GM12801 (cell line): ENCODE measurements around the gene XIRP1.

ENCODE experiments used
- TF ChIP-seq, protein P1 (sequence below): IDR thresholded peaks from one replicate; pipeline ENCODE4 v1.5.1; 2011; ENCODE audit warnings: control low read depth; ENCODE audit not compliant: insufficient read length; ENCODE audit errors: extremely low read depth

The XIRP1 gene

DNA sequence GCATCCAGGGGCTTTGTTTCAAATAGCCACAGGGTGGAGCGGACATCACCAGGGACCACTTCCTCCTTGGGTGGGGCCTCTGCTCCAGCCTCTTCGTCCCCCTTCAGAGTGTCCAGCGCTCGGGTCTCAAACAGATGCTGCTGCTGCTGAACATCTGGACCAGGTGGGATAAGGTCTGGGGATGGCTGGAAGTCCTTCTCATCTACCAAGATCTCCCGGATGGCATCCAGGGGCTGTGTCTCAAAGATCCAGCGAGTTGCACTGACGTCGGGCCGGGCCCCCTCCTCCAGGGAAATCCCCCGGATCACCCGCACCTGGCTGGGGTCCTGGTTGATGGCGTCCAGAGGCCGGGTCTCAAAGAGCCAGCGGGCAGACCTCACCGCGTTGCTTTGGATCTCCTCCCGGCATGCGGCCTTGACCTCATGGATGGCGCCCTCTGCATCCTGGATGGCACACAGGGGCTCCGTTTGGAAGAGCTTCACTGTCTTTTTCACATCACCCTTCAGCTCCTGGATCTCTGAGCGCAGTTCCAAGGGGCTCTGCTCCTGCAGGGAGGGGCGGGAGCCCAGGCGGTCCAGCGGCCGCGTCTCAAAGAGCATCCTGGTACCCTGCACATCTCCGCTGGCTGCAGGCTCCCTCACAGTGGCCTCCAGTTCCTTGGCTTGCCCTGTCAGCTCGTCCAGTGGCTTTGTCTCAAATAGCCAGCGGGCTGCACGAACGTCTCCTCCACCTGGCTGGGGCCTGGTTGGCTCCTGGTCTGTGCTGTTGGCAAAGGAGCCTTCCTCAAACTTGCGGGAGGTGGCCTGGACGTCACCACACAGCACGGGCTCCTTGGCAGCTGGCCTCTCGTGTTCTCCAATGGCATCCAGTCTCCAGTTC is 3.9 kb downstream of the XIRP1 start:
- TF ChIP-seq, protein P1, sequence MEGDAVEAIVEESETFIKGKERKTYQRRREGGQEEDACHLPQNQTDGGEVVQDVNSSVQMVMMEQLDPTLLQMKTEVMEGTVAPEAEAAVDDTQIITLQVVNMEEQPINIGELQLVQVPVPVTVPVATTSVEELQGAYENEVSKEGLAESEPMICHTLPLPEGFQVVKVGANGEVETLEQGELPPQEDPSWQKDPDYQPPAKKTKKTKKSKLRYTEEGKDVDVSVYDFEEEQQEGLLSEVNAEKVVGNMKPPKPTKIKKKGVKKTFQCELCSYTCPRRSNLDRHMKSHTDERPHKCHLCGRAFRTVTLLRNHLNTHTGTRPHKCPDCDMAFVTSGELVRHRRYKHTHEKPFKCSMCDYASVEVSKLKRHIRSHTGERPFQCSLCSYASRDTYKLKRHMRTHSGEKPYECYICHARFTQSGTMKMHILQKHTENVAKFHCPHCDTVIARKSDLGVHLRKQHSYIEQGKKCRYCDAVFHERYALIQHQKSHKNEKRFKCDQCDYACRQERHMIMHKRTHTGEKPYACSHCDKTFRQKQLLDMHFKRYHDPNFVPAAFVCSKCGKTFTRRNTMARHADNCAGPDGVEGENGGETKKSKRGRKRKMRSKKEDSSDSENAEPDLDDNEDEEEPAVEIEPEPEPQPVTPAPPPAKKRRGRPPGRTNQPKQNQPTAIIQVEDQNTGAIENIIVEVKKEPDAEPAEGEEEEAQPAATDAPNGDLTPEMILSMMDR = no peak

DNA sequence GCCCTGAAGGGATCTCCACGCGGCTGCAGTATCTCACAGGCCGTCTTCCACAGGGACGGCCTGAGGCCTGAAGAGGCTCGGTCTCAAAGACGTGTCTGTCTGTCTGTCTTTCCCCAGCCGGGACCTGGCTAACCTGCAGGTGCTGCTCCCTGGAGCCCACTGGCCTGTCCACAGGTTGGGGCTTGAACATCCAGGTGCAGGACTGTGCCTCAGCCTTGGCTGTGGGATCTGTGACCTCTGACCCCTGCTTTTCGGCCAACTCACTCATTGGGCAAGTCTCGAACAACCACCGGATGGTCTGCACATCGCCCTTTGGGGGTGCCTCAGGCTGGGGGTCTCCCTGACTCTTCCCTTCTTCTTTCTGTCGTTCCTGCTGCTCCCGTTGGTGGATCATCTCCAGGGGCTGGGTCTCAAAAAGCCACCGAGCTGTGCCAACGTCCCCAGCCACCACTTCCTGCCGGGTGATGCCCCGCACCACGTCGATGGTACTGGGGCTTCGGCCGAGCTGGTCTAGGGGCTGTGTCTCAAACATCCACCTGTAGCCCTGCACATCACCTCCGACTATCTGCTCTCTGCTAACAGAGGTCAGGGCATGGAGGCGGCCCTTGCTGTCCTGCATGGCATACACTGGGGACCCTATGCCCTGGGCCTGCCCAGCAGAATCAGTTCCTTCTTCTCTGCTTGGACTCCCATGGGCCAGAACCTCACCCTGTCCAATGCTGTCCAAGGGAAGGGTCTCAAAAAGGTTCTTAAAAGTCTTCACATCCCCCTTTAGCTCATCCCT is 4.8 kb downstream of the XIRP1 start:
- TF ChIP-seq, protein P1 = no peak

DNA sequence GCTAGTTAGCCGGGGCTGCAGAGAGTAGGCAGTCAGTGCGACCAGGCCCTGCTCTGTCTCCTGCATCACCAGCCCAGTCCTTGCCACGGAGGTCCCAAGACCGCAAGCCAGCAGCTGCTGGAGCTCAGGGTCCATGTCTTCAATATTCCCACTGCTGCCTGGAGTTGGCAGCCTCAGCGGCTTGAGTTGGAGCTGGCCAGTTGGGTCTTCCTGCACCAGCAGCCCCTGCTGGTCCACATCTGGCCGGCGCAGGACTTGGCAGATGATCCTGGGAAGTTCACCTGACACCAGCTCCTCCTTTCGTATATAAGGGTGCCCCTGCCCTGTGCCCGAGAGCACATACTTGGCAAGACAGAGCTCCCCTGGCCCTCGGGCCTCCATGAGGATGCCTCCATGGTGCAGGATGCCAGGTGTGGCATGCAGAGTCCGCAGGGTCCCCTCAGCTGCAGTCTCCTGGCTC is 5.7 kb downstream of the XIRP1 start:
- TF ChIP-seq, protein P1 = no peak

DNA sequence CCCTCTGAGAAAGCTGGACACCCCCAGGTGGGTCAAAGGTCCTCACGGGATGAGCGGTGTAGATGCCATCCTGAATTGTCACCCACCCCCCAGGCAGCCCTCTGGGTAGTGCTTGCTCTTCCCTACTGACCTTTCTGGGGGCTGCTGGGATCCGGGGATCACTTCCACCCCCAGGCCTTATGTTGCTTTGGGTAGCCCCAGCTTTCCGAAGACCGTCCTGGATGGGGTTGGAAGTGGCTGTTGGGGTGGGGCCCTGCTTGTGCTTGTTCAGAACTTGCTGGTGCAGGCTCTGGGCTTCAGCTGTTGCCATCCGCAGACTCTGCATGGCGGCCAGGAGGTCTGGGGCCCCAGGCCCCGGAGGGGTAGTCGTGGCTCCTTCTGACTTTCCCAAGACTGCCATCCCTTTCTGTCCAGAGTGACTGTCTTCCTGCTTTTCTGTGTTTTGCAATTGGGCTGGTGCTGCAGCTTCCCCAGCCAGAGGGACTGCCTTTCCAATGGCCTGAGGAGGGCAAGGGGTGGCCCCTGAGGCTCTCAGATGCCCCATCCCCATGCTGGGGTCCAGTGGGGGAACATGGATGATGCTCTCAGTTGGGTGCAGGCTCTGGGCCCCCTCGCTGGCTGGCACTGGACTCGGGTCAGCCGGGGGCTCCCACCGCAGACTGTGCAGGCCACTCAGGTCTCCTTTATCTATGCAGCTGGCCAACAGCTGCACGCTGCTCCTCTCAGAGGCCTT is 6.3 kb downstream of the XIRP1 start:
- TF ChIP-seq, protein P1 = no peak

DNA sequence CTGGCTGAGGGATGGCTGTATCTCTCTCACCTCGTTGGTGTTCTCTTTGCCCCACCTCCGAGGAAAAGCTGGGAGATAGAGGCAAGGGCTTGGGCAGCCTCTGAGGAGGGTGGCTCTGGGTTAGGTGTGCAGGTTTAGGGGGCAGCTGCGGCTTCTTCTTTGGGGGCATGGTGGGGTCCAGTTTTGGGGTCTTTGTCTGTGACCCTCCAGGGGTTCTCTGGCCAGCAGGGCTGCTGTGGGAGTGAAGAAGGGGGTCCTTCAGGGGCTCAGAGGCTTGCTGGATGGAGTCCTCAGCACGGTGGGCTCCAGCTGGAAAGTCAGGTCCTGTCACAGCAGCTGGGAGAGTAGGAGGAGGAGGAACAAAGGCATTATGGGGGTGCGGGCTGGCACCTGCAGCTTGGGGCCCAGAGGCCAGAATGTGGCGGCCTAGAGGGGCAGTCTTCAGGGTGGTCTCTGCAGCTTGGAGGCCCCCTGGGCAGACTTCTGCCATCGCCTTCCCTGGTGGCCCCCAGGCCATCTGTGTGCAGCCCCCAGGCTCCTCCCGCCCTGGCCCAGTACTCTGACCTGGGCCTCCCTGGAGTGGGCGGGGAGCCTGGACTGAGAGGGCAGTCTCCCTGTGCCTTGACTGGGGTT is 7.0 kb downstream of the XIRP1 start:
- TF ChIP-seq, protein P1 = no peak

DNA sequence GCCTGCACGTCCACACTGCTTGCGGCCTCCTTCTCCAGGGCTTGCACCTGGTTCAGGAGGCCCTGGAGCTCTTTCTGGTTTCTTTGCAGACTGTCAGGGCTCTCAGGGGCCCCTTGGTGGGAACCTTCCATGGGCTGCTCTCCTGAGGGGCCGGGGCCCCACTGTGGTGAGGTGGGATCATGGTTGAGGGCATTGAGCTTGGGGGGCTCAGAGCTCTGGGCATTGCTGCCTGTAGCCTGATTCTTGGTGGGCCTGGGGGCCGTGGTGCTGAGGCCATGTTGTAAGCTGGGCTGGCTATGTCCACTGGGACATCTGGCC is 7.5 kb downstream of the XIRP1 start:
- TF ChIP-seq, protein P1 = no peak
